CD4-positive, alpha-beta T cell treated with Interleukin-4 for 4 hours (primary cell): ENCODE data around the gene KIF6.
"Not testable (repeated sequence)": the region's sequence is repeated elsewhere in the genome, so short reads cannot be mapped to it uniquely, and the experiment has no call there.

ENCODE experiments used
- DNase-seq: peaks from one replicate; pipeline ENCODE4 v3.0.0-alpha.2; 2020

The KIF6 gene

DNA sequence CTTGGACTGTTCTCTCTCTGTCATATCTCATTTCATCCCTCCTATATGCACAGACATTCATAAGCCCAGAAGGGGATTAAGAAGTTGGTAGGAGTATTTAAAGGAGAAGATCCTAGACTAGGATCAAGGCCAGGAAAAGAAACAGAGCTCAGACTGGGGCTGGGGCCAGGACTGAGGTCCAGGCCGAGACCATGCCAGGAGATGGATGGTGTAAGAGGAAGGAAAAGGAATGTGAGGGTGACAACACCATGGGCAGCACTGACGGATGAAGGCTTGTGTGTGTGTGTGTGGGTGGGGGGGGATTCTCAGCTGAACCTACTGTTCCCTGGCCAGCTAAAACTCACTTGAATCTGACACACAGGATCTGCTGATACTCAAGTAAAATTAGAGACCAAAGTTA lies 182.1 kb downstream of the KIF6 start:
- no peak for DNase-seq

DNA sequence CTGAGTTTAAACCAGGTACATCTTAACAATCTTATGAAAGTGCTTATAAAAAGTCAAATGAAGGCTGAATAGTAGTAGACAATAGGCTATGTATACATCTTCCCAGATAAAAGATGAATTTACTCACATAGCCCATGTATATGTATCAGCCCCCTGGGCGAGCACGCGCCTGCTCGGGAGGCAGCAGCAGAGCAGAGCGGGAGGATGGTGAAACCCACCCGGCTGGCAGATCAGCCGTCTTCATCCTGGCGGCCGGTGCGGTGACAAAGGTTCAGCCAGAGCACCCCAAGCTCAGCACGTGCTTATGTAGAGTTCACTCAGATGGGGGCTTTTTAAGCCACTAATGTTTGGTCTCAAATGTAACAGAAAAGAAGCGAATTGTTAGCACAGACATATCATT lies 184.8 kb downstream of the KIF6 start:
- no peak for DNase-seq

DNA sequence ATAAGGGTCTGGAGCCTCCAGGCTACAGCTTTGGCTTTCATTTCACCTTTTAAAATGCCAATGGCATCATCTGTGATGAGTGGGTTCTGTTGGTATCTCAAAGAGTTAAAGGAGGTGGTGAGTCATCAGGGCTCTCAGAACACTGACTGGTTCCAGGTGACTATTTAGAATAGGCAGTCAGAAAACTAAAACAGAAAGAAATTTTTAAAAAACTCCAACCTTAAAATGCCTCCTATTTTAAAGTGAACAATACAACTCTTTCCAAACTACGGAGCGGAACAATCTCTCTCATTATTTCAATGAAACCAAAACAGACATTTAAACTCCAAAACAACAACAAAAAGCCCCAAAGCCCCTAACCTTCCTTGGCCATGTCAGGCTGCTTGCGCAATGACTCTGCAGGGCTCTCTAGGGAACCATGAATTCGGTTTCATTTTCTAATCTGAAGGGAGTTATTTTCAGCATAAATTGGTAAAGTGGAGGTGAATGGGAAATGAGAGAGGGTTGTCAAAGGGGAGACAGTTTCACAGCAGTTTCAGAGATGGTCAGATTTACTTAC lies 194.9 kb downstream of the KIF6 start:
- no peak for DNase-seq

DNA sequence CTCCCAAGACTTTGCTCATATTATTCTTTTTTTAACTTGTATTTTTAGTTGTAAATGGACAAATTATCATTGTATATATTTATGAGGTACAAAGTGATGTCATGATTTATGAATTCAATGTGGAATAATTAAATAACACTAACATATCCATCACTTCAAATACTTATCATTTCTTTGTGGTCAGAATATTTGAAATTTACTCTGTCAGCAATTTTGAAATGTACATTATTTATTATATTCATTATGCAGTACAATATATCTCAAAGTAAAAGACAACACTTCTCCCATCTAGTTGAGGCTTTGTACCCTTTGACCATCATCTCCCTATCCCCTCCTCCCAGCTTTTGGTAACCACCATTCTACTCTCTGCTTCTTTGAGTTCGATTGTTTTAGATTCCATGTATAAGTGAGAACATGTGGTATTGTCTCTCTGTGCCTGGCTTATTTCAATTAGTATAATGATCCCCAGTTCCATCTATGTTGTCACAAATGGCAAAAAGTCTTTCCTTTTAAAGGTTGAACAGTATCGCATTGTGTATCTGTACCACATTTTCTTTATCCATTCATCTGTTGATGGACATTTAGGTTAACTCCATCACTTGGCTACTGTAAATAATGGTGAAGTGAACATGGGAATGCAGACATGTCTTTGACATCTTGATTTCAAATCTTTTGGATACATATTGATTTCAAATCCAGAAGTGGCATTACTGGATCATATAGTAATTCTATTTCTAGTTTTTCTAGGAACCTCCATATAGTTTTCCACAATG lies 197.2 kb downstream of the KIF6 start:
- DNase-seq, result no peak

- DNase-seq, result no peak
These were observed 201.2 kb downstream of the KIF6 start for GRCh38 chr6:39524007-39524406.

- no peak for DNase-seq
These were observed 203.2 kb downstream of the KIF6 start for GRCh38 chr6:39521958-39522357.

DNA sequence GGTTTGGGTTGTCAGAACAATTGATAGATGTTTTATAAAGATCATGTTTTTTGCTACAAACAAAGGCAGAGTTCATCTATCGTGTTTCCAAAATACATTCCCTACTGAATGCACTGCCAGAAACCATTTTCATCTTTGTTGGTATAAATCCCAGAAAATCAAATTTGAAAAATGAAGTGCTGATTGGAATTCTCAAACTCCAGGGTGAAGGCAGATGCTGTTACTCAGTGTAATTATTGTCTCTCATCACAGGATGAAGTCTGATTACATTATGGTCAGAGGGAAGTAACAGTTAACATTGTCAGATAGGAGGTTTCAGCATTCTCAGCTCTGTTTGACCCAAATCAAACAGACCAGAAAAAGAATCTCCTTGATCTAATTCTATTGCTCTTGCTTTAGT lies 204.3 kb downstream of the KIF6 start:
- no peak for DNase-seq

DNA sequence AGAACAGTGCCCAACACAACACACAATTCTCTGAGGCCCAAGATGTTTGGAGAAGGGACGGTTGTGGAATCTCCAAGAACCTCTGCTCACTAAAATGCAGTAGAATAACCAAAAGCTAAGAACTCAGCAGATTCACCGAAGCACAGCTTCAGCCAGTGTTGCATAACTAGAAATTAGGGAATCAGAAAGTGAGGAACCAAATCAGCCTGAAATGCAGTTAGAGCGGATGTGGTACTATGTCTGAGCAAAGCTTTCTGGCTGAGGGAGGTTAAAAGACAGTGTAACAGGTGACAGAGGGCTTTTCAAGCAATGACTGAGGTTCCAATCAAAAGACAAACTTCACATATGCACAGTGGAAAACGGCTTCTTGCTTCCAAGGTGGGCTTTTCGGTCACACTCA lies 204.8 kb downstream of the KIF6 start:
- DNase-seq, result no peak

- DNase-seq, result no peak
These were observed 207.0 kb downstream of the KIF6 start for GRCh38 chr6:39518221-39518620.

DNA sequence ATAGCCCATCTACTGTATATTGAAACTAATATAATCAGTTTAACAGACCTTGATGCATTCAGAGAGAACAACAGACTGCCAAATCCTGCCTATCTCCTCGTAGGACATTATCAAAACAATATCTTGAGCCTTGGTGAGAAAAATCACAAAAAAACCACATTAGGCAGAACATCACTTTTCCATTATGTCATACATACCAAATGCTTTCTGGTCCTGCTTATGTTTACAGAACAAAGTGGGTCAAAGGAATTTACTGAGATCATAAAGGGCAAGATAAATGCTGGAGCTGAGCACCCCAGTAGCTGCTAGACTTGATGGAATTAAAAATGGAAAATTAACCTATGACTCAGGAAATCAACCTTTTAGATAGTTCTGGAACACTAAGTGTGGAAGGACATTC lies 207.5 kb downstream of the KIF6 start:
- no peak for DNase-seq

- DNase-seq, result no peak
These were observed 208.7 kb downstream of the KIF6 start for GRCh38 chr6:39516471-39516870.

GRCh38 chr6:39515471-39515870 lies 209.7 kb downstream of the KIF6 start:
- no peak for DNase-seq

- no peak for DNase-seq
These were observed 210.2 kb downstream of the KIF6 start for GRCh38 chr6:39515006-39515405.

DNA sequence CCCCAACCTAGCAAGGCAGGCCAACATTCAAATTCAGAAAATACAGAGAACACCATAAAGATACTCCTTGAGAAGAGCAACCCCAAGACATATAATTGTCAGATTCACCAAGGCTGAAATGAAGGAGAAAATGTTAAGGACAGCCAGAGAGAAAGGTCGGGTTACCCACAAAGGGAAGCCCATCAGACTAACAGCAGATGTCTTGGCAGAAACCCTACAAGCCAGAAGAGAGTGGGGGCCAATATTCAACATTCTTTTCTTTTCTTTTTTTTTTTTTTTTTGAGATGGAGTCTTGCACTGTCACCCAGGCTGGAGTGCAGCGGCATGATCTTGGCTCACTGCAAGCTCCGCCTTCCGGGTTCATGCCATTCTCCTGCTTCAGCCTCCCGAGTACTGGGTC lies 215.4 kb downstream of the KIF6 start:
- not testable (repeated sequence) for DNase-seq

DNA sequence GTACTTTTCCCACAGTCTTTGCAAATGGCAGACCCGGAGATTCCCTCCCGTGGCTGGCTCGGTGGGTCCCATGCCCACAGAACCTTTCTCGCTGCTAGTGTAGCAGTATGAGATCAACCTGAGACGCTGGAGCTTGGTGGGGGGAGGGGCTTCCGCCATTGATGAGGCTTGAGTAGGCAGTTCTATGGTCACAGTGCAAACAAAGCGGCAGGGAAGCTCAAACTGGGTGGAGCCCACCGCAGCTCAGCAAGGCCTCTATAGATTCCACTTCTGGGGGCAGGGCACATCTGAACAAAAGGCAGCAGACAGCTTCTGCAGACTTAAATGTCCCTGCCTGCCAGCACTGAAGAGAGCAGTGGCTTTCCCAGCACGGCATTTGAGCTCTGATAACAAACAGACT lies 216.7 kb downstream of the KIF6 start:
- DNase-seq, result no peak

DNA sequence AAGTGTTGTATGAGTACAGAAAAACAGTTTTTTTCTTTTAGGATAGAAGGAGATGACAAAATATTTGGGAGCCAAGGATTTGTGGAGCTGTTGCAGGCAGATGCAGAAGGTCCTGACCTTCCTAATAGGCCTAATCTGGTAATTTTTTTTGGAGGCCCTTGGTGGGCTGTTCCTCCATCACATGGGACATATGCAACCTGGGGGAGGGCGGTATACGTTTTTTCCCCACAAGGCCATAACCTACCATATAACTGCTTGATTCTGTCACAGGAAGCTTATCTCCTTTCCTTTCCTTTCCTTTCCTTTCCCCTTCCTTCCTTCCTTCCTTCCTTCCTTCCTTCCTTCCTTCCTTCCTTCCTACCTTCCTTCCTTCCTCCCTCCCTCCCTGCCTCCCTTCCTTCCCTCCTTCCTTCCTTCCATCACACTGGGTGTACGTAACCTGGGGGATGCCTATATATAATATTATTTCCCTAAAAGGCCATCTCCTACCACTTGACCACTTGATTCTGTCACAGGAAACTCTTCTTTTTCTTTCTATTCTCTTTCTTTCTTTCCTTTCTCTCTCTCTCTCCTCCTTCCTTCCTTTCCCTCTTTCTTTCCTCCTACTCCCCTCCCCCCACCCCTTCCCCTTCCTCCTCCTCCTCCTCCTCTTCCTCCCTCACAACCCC lies 217.7 kb downstream of the KIF6 start:
- no peak for DNase-seq

DNA sequence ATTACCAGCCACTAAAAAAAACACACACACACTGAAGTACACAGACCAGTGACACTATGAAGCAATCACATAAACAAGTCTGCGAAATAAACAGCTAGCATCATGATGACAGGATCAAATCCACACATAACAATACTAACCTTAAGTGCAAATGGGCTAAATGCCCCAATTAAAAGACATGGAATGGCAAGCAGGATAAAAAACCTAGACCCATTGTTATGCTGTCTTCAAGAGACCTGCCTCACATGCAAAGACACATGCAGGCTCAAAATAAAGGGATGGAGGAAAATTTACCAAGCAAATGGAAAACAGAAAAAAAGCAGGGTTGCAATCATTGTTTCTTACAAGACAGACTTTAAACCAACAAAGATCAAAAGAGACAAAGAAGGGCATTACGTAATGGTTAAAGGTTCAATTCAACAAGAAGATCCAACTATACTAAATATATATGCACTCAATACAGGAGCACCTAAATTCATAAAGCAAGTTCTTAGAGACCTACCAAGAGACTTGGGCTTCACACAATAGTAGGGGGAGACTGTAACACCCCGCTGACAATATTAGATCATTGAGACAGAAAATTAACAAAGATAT lies 222.7 kb downstream of the KIF6 start:
- DNase-seq, result not testable (repeated sequence)

- no peak for DNase-seq
These were observed 226.2 kb downstream of the KIF6 start for GRCh38 chr6:39499053-39499452.

DNA sequence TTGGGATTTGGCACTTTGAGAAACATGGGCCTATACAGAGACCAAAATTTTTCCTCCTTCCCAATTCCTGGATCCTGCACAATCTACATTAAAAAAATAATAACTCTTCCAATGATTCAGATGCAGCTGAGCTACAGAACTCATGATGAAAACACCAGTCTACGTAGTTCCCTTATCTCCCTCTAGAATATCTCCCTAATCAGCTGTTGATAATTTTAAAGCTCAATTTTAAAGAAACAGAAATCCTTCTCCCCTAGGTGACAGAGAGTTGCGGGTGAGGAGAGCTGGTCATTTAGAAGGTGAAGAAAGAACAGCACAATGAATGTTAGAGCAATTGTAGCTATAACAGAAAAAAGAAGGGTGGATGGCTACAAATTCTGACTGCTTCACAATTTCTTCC lies 227.1 kb downstream of the KIF6 start:
- no peak for DNase-seq

GRCh38 chr6:39496915-39497314 lies 228.3 kb downstream of the KIF6 start:
- no peak for DNase-seq

DNA sequence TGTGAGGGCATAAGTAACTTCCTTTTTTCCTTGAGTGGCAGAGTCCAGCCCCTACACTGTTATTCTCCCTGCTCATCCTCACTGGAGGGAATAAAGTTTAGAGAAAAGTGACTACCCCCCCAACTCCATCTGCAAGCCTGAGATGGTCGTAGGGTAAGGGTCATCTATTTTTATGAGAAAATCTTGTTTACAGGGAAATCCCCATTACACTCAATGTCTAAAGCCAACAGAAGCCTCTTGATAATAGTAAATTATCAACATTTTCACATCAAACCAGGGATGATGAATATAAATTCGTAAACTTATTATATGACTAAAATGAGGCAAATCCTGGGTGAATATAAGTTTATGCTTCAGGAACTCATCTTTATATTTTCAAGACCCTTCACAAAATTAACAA lies 228.8 kb downstream of the KIF6 start:
- no peak for DNase-seq

DNA sequence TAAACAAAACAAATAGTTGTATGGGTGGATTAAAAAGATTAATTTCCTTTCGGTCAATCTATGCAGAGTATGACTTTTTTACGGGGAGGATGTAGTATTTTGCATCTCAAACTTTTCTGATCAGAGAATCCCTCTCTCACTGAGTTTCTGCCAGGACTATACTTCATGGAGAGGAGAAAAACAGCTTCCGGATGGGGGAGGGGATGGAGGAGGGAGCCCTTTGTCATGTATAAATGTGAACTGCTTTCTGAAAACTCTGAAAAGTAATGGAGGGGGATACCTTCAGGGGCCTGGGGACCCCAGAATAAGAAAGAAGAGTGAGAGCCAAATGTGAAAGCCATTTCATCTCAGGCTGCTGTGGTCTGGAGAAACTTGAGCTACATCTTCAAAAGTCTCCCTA lies 229.6 kb downstream of the KIF6 start:
- DNase-seq, result no peak

- no peak for DNase-seq
These were observed 230.2 kb downstream of the KIF6 start for GRCh38 chr6:39494998-39495397.

DNA sequence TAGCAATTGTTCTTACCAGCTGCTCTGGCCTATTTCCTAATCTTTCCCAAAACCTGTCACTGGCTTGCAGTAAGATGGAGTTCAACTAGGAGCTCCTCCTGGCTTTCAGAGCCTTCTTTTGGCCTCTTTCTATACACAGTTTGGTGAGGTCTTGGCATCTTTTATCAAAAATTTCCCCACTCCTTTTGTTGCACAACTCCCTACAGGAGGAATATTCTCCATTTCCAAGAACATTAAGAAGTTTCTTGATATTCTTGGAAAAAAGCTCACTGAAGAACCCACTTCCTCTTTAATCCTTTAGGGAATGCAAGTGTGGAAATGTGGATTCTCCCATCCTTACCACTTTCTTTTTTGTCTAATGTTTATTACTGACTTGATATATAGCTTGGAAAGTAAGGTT lies 231.4 kb downstream of the KIF6 start:
- no peak for DNase-seq
